COLO829 (cell line): Measurements from ENCODE around the gene BAZ2A.
A peak's percentile ranks its signal among the peaks of the same experiment; 100 is the strongest.
"Not testable (repeated sequence)": the region's sequence is repeated elsewhere in the genome, so short reads cannot be mapped to it uniquely, and the experiment has no call there.

Source experiments
- DNase-seq: peaks from one replicate; pipeline ENCODE4 v3.0.0; 2012; ENCODE audit warnings: low spot score

Gene BAZ2A

DNA sequence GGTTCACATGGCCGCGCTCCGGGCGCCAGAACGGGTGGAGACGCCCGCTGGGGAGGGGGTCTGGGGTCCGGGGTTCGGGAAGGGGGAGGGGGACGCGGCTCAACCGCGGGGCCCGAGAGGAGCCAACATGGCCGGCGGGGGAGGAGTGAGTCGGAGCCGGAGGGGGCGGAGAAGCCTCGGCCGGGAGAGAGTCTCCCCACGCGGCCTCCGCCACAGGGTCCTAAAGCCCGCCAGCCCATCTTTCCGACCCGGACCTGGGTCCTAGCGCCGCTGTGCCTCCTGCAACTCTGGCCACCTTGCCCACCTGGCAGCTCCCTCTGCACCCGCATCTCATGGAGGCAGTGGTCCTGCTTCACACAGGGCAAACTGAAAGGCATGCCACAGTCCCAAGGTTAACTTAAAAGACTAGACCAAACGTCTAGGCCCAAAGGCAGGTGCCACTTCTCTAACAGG is at the start of gene BAZ2A:
BAZ2A (minus strand) TSS at position 147 of the 453 bp plus-strand sequence. CDS start 12,796 bp downstream, outside the sequence.
- DNase-seq: peak; percentile 85

DNA sequence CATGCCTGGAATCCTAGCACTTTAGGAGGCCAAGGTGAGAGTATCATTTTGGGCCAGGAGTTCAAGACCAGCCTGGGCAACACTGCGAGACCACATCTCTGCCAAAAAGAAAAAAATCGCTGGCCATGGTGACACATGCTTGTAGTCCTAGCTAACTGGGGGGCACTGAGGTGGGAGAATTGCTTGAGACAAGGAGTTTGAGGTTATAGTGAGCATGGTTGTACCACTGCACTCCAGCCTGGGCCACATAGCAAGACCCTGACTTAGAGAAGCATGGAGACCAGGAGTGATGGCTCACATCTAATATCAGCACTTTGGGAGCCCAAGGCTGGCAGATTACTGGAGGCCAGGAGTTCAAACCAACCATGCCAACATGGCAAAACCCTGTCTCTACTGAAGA is 48.7 kb upstream of the BAZ2A start:
- no peak for DNase-seq

- no peak for DNase-seq
Measured at GRCh38 chr12:56677680-56678079, 47.6 kb upstream of the BAZ2A start.

- DNase-seq: no peak
Measured at GRCh38 chr12:56676851-56677580, 46.9 kb upstream of the BAZ2A start.

DNA sequence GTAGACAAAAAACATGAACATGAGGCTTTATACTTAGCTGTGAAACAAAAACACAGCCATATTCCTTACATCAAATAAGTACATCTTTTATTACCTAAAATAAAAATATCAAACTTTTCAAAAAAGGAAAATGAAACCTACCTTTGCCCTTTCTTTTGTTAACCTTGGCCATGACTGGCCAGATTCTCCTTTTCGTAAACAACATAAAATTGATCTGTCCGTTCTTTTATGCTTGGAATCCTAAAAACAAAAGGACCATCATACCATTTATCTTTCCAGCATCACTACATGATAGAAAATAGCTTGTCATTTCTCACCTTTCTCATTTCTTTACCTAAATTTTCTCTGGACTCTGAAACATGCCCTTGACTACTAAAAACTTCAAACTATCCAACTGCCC is 41.5 kb upstream of the BAZ2A start:
- no peak for DNase-seq

GRCh38 chr12:56670836-56671235 is 40.7 kb upstream of the BAZ2A start:
- DNase-seq: no peak

DNA sequence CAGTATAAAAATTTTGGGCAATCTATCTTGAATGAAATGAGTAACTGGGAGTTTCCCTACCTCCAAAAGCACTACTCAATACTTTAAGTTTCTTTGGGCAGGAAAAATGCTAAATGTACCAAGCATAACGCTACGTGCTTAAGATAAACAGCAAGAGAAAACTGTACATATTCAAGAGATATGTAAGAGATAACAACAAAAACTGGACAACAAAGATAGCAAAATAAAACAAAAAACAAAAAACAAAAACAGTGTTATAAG is 38.0 kb upstream of the BAZ2A start:
- DNase-seq: no peak

GRCh38 chr12:56661979-56662638 is 32.0 kb upstream of the BAZ2A start:
- DNase-seq: no peak

DNA sequence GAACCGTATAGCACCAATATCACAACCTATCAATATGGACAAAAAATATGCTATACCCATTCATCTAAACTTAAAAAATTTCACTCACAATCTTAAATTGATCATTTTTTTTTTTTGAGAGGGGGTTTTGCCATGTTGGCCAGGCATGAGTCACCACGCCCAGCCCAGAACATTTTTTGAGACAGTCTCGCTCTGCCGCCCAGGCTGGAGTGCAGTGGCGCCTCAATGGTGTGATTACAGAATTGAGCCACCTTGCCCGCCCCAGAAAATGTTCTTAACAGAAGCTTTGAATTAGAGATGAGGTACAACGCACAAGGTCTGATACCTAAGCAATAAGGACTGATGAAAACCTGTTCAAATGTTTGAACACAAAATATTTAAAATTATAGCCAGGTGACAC is 31.4 kb upstream of the BAZ2A start:
- DNase-seq: no peak

DNA sequence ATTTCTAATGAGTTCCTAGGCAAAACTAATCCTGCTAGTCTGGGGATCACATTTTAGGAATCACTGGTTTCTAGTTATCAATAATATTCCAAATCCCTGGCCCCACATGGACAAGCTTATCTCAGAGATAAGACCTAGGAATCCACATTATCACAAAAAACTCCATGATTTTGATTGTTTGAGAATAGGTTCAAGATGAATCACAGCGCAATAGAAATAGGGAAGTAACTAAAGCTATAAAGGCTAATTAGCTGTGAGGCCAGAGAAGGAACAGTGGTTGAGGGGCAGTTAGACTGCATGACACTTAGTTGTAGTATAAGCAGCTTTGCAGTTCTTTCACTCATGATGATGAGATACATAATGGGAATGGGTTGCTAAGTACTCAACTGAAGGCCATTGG is 28.8 kb upstream of the BAZ2A start:
- no peak for DNase-seq

DNA sequence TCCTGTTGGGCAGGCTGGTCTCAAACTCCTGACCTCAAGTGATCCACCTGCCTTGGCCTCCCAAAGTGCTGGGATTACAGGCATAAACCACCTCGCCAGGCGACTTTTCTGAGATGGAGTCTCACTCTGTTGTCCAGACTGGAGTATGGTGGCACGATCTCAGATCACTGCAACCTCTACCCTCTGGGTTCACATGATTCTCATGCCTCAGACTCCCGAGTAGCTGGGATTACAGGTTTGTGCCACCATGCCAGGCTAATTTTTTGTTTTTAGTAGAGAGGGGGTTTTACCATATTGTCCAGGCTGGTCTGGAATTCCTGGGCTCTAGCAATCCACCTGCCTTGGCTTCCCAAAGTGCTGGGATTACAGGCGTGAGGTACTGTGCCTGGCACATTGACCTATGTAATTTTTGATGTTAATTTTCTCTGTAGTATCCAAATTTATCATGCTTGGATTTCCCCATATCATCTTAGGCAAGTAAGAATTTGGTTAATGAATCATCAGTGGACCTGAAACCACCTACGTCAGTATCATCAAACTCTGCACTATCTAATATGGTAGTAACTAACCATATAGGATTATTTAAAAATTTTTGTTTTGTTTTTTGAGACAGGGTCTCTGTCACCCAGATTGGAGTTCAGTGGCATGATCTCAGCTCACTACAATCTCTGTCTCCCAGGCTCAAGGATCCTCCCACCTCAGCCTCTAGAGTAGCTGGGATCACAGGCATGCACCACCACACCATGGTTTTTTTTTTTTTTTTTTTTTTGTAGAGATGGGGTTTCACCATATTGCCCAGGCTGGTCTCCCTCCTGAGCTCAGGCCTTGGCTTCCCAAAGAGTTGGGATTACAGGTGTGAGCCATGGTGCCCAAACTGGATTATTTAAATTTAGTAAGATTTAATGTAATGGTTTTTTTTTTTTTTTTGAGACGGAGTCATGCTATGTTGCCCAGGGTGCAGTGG is 27.6 kb upstream of the BAZ2A start:
- DNase-seq: no peak

DNA sequence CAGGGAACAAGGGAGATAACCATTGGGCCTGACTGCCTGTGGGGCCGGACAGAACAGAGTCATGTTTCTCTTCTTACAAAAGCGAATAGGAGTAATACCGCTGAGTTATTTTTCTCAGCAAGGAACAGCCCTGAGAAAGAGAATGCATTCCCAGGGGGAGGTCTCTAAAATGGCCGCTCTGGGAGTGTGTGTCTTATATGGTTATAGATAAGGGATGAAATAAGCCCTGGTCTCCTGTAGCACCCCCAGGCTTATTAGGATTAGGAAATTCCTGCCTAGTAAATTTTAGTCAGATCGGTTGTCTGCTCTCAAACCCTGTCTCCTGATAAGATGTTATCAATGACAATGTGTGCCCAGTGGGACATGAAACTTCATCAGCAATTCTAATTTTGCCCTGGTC is 23.7 kb upstream of the BAZ2A start:
- DNase-seq: not testable (repeated sequence)

DNA sequence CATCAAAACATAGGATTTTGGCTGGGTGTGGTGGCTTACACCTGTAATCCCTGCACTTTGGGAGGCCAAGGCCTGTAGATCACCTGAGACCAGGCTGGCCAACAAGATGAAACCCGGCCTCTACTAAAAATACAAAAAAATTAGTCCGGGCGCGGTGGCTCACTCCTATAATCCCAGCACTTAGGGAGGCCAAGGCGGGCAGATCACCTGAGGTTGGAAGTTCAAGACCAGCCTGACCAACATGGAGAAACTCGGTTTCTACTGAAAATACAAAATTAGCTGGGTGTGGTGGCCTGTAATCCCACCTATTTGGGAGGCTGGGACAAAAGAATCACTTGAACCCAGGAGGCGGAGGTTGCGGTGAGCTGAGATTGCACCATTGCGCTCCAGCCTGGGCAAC is 17.9 kb upstream of the BAZ2A start:
- not testable (repeated sequence) for DNase-seq

DNA sequence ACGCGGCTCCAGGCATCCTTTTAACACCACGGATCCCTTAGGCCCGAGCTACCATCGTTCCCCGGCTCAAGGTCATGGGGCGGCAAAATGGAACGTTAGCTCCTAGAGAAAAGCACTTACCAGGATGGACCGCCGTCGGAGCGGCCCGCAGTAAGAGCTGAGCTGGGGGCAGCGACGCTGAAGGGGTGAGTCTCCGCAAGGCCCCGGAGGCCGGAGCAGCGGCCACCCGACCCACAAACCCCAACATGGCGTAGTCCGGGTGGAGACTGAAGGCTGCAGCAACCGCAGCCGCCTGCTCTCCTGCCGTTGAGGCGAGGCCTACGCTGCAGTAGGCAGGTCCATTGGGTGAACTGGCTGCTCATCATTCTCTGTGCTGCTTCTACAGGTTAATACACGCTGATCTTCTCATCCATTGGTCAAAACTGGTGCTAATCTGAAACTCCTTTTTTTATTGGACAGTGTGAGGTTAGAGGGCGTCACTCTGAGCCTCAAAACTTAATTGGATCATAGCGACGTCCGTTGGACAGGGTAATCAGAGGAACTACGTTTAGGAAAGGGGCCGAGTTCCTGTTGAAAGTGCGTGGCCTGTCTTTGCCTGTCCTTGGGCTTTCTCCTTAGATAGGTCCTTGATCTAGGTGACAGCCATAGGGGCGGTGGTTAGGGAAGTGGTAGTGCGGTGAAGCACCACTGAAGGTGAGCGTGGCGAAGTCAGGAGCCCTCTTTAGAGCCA is 15.8 kb upstream of the BAZ2A start, which contains the start of gene ATP5F1B:
ATP5F1B (minus strand) TSS at position 268 of the 730 bp plus-strand sequence; CDS start at position 247, 21 bp downstream.
- DNase-seq: peak; percentile 98

DNA sequence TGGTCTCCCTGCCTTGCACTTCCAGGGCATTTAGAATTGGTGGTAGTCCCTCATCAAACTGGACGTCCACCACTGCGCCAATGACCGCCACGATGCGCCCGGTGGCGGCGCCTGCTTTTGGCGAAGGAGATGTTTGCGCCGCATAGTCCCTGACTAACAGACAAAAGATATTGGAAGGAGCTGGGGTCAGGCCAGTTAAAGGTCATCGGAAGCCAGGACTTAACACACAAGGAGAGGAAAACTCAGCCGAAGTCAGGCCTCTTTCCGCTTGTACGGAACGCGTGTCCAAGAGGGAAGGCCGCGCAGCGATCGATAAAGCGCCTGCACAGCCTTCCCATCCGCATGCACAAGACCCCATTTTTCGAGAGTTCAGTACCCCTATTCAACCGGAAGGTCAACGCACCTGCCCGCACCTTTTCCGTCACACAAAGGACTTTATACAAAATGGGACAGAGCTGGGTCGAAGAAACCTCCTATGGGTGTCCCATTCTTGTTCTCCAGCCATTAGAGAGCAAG is 15.1 kb upstream of the BAZ2A start:
- no peak for DNase-seq

- no peak for DNase-seq
Measured at GRCh38 chr12:56644654-56645053, 14.5 kb upstream of the BAZ2A start.

DNA sequence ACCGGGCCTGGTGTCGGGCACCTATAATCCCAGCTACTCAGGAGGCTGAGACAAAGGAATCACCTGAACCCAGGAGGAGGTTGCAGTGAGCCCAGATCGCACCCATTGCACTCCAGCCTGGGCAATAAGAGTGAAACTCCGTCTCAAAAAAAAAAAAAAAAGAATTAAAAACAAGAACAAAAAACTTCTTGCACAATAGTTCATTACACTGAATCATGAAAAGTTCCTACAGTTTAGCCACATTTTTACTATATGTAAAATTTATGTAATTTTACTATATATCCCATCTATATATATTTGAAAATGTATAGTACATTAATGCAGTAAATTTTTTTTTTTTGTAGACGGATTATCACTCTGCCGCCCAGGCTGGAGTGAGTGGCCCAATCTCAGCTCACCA is 11.1 kb upstream of the BAZ2A start:
- DNase-seq: no peak

GRCh38 chr12:56637621-56638020 is 7.5 kb upstream of the BAZ2A start:
- DNase-seq: no peak

- peak; percentile 99 for DNase-seq
Measured at GRCh38 chr12:56636675-56637540, 6.8 kb upstream of the BAZ2A start.

GRCh38 chr12:56635806-56636674 is 5.9 kb upstream of the BAZ2A start:
- DNase-seq: peak; percentile 92
